SH-SY5Y (cell line): ENCODE data around the gene KY.

ENCODE experiments used
- GATA2 ChIP-seq: IDR thresholded peaks from 2 replicates; pipeline ENCODE4 v1.6.1; 2011; ENCODE audit warnings: mild to moderate bottlenecking, low read depth, low read length
- GATA3 ChIP-seq: IDR thresholded peaks from 2 replicates; pipeline ENCODE4 v1.6.1; 2011; ENCODE audit warnings: low read depth, mild to moderate bottlenecking, low read length, moderate library complexity

DNA sequence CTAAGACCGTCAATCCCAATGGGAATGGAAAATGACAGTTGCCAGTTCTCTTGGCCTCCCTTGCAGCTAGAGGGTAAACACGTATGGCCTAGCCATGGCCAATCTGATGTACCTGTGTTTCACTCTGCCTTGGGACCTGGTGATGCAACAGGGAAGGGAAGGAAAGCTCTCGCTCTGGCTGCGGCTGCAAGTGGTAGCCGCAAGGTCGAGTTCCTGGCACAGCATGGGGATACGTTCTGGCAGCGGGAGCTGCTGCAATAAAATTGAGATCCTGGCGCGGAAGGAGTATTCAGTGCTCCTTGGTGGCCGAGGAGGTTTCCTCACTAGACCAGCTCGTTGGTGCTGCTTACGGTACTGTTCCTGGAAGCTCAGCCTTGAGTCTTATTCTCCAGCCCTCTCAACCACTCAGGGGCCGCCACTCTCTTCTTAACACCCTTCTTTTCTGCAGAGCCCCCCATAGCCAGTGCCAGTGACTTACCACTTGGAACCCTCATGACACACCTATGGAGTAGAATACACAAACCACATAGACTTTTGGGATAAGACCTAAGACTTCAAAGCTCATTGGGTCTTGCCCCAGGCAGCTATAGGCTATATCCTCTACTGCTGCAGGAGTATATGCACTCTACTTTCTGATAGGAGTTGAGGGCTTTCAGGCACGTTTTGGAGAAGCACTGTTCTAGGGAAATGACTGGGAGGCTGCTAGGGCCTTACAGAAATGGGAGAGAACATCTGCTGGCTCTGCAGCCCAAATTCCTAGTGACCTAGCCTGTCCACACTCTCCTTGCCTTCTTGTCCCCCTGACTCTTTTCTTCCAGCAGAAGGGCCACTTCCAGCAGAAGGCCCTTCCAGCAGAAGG lies 2.7 kb downstream of the KY start:
- no peak for TF ChIP-seq GATA2
- no peak for TF ChIP-seq GATA3
